GM23338 (cell line): Measurements from ENCODE around the gene DCAF4. TPM values are rescaled to one million over a fixed set of nuclear protein-coding genes. Genes with fewer than 3 reads are reported as not detected.

ENCODE experiments used
- ATAC-seq: fragments of 200-7000 bp; cut with Tn5 transposase; 3 replicates; pipeline ENCODE4 v1.9.1; 2020
- DNase-seq: peaks from one replicate; pipeline ENCODE4 v3.0.0-alpha.2; 2015; ENCODE audit warnings: low spot score
- H2AFZ ChIP-seq: fragments of 200-600 bp; sonication (generic); 2 replicates; pipeline ENCODE4 v1.8.0; 2016; ENCODE audit warnings: antibody characterized with exemption, mild to moderate bottlenecking, moderate library complexity
- H3F3A ChIP-seq: fragments of 200-600 bp; sonication (generic); replicated peaks from 2 replicates; pipeline ENCODE4 v1.8.0; 2017; ENCODE audit warnings: antibody characterized with exemption, mixed run types, low read depth
- H3K27ac ChIP-seq: fragments of 200-600 bp; sonication (generic); 2 replicates; pipeline ENCODE4 v1.6.1; 2016; ENCODE audit warnings: low read depth
- H3K27me3 ChIP-seq: fragments of 200-600 bp; sonication (generic); 2 replicates; pipeline ENCODE4 v1.8.0; 2016; ENCODE audit warnings: mild to moderate bottlenecking, mixed run types, moderate library complexity; ENCODE audit not compliant: insufficient read depth
- H3K36me3 ChIP-seq: fragments of 200-600 bp; sonication (generic); 2 replicates; pipeline ENCODE4 v1.8.0; 2016; ENCODE audit warnings: mild to moderate bottlenecking; ENCODE audit not compliant: insufficient read depth
- H3K4me1 ChIP-seq: fragments of 200-600 bp; sonication (generic); 2 replicates; pipeline ENCODE4 v1.8.0; 2016; ENCODE audit warnings: mild to moderate bottlenecking, moderate library complexity; ENCODE audit not compliant: insufficient read depth
- H3K4me2 ChIP-seq: fragments of 200-600 bp; sonication (generic); 2 replicates; pipeline ENCODE4 v1.7.1; 2017; ENCODE audit warnings: mixed run types
- H3K4me3 ChIP-seq: fragments of 200-600 bp; sonication (generic); 2 replicates; pipeline ENCODE4 v1.6.1; 2016; ENCODE audit warnings: mixed run types
- H3K79me2 ChIP-seq: fragments of 200-600 bp; sonication (generic); replicated peaks from 2 replicates; pipeline ENCODE4 v1.8.0; 2017; ENCODE audit warnings: mild to moderate bottlenecking; ENCODE audit not compliant: insufficient read depth
- H3K9me2 ChIP-seq: fragments of 200-600 bp; sonication (generic); 2 replicates; pipeline ENCODE4 v1.8.0; 2017; ENCODE audit not compliant: insufficient read depth
- H4K20me1 ChIP-seq: fragments of 200-600 bp; sonication (generic); replicated peaks from 2 replicates; pipeline ENCODE4 v1.8.0; 2017; ENCODE audit warnings: mild to moderate bottlenecking; ENCODE audit not compliant: insufficient read depth
- H3K27ac Mint-ChIP-seq: 2 replicates; pipeline ENCODE4 v1.8.0; 2020; ENCODE audit warnings: inconsistent platforms, mild to moderate bottlenecking, moderate library complexity, mixed read lengths
- H3K27me3 Mint-ChIP-seq: 3 replicates; pipeline ENCODE4 v1.8.0; 2022; ENCODE audit warnings: low read depth, mild to moderate bottlenecking, moderate library complexity, mixed read lengths, inconsistent platforms; ENCODE audit not compliant: insufficient read depth, poor library complexity
- H3K36me3 Mint-ChIP-seq: 3 replicates; pipeline ENCODE4 v1.8.0; 2021; ENCODE audit warnings: low read depth, mild to moderate bottlenecking, inconsistent platforms, moderate library complexity, mixed read lengths
- H3K4me1 Mint-ChIP-seq: 3 replicates; pipeline ENCODE4 v1.8.0; 2020; ENCODE audit warnings: mild to moderate bottlenecking, inconsistent platforms, mixed read lengths
- H3K4me3 Mint-ChIP-seq: 3 replicates; pipeline ENCODE4 v1.8.0; 2021; ENCODE audit warnings: moderate library complexity, mild to moderate bottlenecking, inconsistent platforms, mixed read lengths
- H3K9me3 Mint-ChIP-seq: 3 replicates; pipeline ENCODE4 v1.8.0; 2020; ENCODE audit warnings: moderate library complexity, mild to moderate bottlenecking, inconsistent platforms, mixed read lengths
- CREB1 ChIP-seq: fragments of 250-450 bp; sonication (Bioruptor Pico); IDR thresholded peaks from 2 replicates; pipeline ENCODE4 v1.5.0; 2020; ENCODE audit warnings: low read depth, mild to moderate bottlenecking, moderate library complexity
- ETS1 ChIP-seq: IDR thresholded peaks from 2 replicates; pipeline ENCODE4 v1.6.1; 2016; ENCODE audit warnings: antibody characterized with exemption
- EZH2 ChIP-seq: fragments of 200-600 bp; sonication (generic); IDR thresholded peaks from one replicate; pipeline ENCODE4 v1.8.0; 2017; ENCODE audit warnings: antibody characterized with exemption, mild to moderate bottlenecking, low read depth; ENCODE audit not compliant: unreplicated experiment
- EZH2phosphoT487 ChIP-seq: fragments of 200-600 bp; sonication (generic); IDR thresholded peaks from one replicate; pipeline ENCODE4 v1.8.1; 2018; ENCODE audit warnings: antibody characterized with exemption; ENCODE audit not compliant: unreplicated experiment
- JUNB ChIP-seq: IDR thresholded peaks from one replicate; pipeline ENCODE4 v1.6.1; 2016; ENCODE audit warnings: antibody characterized with exemption; ENCODE audit not compliant: unreplicated experiment
- NANOG ChIP-seq: IDR thresholded peaks from 2 replicates; pipeline ENCODE4 v1.6.1; 2016; ENCODE audit warnings: antibody characterized with exemption, borderline replicate concordance
- POLR2AphosphoS5 ChIP-seq: IDR thresholded peaks from 2 replicates; pipeline ENCODE4 v1.6.1; 2016; ENCODE audit warnings: antibody characterized with exemption, low read depth
- REST ChIP-seq: IDR thresholded peaks from one replicate; pipeline ENCODE4 v1.6.1; 2018; ENCODE audit warnings: antibody characterized with exemption; ENCODE audit not compliant: unreplicated experiment
- STAT1 ChIP-seq: IDR thresholded peaks from one replicate; pipeline ENCODE4 v1.6.1; 2016; ENCODE audit warnings: antibody characterized with exemption; ENCODE audit not compliant: unreplicated experiment
- ZNF114 ChIP-seq: fragments of 250-450 bp; sonication (Bioruptor Pico); IDR thresholded peaks from 2 replicates; pipeline ENCODE4 v1.5.0; 2020; ENCODE audit warnings: mild to moderate bottlenecking, moderate library complexity
- ZNF331 ChIP-seq: fragments of 250-450 bp; sonication (Bioruptor Pico); IDR thresholded peaks from 2 replicates; pipeline ENCODE4 v1.5.0; 2020; ENCODE audit warnings: low read depth, mild to moderate bottlenecking, moderate library complexity
- ZNF462 ChIP-seq: fragments of 250-450 bp; sonication (Bioruptor Pico); IDR thresholded peaks from 2 replicates; pipeline ENCODE4 v1.5.0; 2020; ENCODE audit warnings: mild to moderate bottlenecking, moderate library complexity
- polyA plus RNA-seq: library from polyadenylated mRNA; unstranded; fragments of >200 nt; fragmentation: Nextera tagmentation; extraction: Ambion mirVana; gene quantifications from 2 replicates; pipeline ENCODE4 v1.2.1, GENCODE V29; 2016
- total RNA-seq: library from RNA; depleted of rRNA; stranded (reverse); fragments of >200 nt; shearing (Covaris generic); gene quantifications from 2 replicates; pipeline ENCODE4 v1.2.3, GENCODE V29; 2014
- TF ChIP-seq, protein P1 (sequence below), 2 experiments: fragments of 200-600 bp in 1 of 2; sonication (generic) in 1 of 2; conservative IDR thresholded peaks; 2 replicates each; pipeline versions ENCODE4 v1.5.1 to v1.6.1; 2016 to 2017; ENCODE audit warnings: antibody characterized with exemption in 2 of 2, low read depth in 2 of 2, mild to moderate bottlenecking in 2 of 2, moderate library complexity in 1 of 2

Gene DCAF4
- total and polyA plus RNA-seq, 2 experiments from 2014 or later = 17.5 to 39.3 TPM

GRCh38 chr14:72961579-72962335, 35.5 kb downstream of the DCAF4 start:
- peaks cover 11% of the 10 kb centered on the region for H3K27me3 Mint-ChIP-seq
- no peak overlapping the region for H3K27ac ChIP-seq
- H3K4me3 Mint-ChIP-seq = no peak overlapping the region
- H2AFZ ChIP-seq = no peak overlapping the region
- H3K36me3 Mint-ChIP-seq = peaks cover 15% of the 10 kb centered on the region
- H3K36me3 ChIP-seq = no peaks in the 10 kb centered on the region
- no peaks in the 10 kb centered on the region for H3K79me2 ChIP-seq
- no peak for DNase-seq
- H3K4me1 Mint-ChIP-seq = no peaks in the 10 kb centered on the region
- TF ChIP-seq ZNF331 (CRISPR knock-in tag) (no peak), EZH2phosphoT487 (no peak), POLR2AphosphoS5 (no peak), ZNF462 (CRISPR knock-in tag) (no peak), ETS1 (no peak), EZH2 (no peak), NANOG (no peak), STAT1 (no peak), JUNB (no peak), REST (no peak), ZNF114 (CRISPR knock-in tag) (no peak), CREB1 (no peak)
- TF ChIP-seq, protein P1, sequence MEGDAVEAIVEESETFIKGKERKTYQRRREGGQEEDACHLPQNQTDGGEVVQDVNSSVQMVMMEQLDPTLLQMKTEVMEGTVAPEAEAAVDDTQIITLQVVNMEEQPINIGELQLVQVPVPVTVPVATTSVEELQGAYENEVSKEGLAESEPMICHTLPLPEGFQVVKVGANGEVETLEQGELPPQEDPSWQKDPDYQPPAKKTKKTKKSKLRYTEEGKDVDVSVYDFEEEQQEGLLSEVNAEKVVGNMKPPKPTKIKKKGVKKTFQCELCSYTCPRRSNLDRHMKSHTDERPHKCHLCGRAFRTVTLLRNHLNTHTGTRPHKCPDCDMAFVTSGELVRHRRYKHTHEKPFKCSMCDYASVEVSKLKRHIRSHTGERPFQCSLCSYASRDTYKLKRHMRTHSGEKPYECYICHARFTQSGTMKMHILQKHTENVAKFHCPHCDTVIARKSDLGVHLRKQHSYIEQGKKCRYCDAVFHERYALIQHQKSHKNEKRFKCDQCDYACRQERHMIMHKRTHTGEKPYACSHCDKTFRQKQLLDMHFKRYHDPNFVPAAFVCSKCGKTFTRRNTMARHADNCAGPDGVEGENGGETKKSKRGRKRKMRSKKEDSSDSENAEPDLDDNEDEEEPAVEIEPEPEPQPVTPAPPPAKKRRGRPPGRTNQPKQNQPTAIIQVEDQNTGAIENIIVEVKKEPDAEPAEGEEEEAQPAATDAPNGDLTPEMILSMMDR (conservative IDR thresholded peaks at IDR 0.05; ENCODE audit: low read depth in 2 of 2) = no peak
- H3K4me1 ChIP-seq = no peaks in the 10 kb centered on the region
- ATAC-seq = no peak
- peaks cover 4% of the 10 kb centered on the region; the same call in 2 of the 3 replicates for H3K9me3 Mint-ChIP-seq
- H3K9me2 ChIP-seq = no peaks in the 10 kb centered on the region
- H3F3A ChIP-seq = no peaks in the 10 kb centered on the region
- H3K27me3 ChIP-seq = no peaks in the 10 kb centered on the region
- no peak overlapping the region for H3K4me3 ChIP-seq
- H3K4me2 ChIP-seq = no peak overlapping the region
- H4K20me1 ChIP-seq = no peaks in the 10 kb centered on the region
- H3K27ac Mint-ChIP-seq = no peak overlapping the region
